Liver (tissue), 9 donors: ENCODE measurements around the gene RIC8B. TPM values are rescaled to one million over a fixed set of nuclear protein-coding genes. Genes with fewer than 3 reads are reported as not detected.

Experiments
- DNase-seq: peaks from one replicate; pipeline ENCODE4 v3.0.0-alpha.2; 2017; ENCODE audit warnings: low spot score
- H3K27ac ChIP-seq, 2 donors: one replicate each; pipeline ENCODE4 v1.7.0; 2013; ENCODE audit warnings: inconsistent platforms in 2 of 2, low read length in 2 of 2, control low read depth in 1 of 2, low read depth in 1 of 2, mild to moderate bottlenecking in 1 of 2
- H3K27me3 ChIP-seq, 4 donors: one replicate each; pipeline versions ENCODE4 v1.6.1 to v1.7.0; 2013; ENCODE audit warnings: low read length in 3 of 4, inconsistent platforms in 1 of 4, mild to moderate bottlenecking in 1 of 4, moderate library complexity in 1 of 4; ENCODE audit not compliant: control insufficient read depth in 4 of 4, insufficient read depth in 4 of 4
- H3K36me3 ChIP-seq, 4 donors: one replicate each; pipeline versions ENCODE4 v1.6.1 to v1.7.0; 2013; ENCODE audit warnings: low read length in 3 of 4, mild to moderate bottlenecking in 3 of 4, low read depth in 1 of 4, moderate library complexity in 1 of 4; ENCODE audit not compliant: control insufficient read depth in 4 of 4, insufficient read depth in 3 of 4
- H3K4me1 ChIP-seq, 4 donors: one replicate each; pipeline versions ENCODE4 v1.6.1 to v1.7.0; 2013; ENCODE audit warnings: low read length in 3 of 4, mild to moderate bottlenecking in 3 of 4, moderate library complexity in 1 of 4; ENCODE audit not compliant: control insufficient read depth in 4 of 4, insufficient read depth in 4 of 4
- H3K4me3 ChIP-seq, 3 donors: one replicate each; pipeline versions ENCODE4 v1.6.1 to v1.7.0; 2013; ENCODE audit warnings: low read length in 3 of 3, control low read depth in 1 of 3, low read depth in 1 of 3, mild to moderate bottlenecking in 1 of 3
- H3K9ac ChIP-seq, 2 donors: one replicate each; pipeline ENCODE4 v1.7.0; 2013; ENCODE audit warnings: low read length in 2 of 2, mild to moderate bottlenecking in 2 of 2, moderate library complexity in 2 of 2, control low read depth in 1 of 2, low read depth in 1 of 2
- H3K9me3 ChIP-seq, 4 donors: one replicate each; pipeline versions ENCODE4 v1.6.1 to v1.7.0; 2013; ENCODE audit warnings: low read length in 3 of 4; ENCODE audit not compliant: control insufficient read depth in 4 of 4
- EGR1 ChIP-seq, 2 donors: IDR thresholded peaks; 2 replicates each; pipeline ENCODE4 v1.6.1; 2016 to 2018; ENCODE audit warnings: antibody characterized with exemption in 2 of 2, low read depth in 2 of 2
- FOXA1 ChIP-seq: IDR thresholded peaks from 2 replicates; pipeline ENCODE4 v1.6.1; 2016; ENCODE audit warnings: antibody characterized with exemption
- FOXA2 ChIP-seq: IDR thresholded peaks from 2 replicates; pipeline ENCODE4 v1.6.1; 2016; ENCODE audit warnings: antibody characterized with exemption
- GABPA ChIP-seq, 2 donors: IDR thresholded peaks in 1 of 2; conservative IDR thresholded peaks in 1 of 2; 2 replicates each; pipeline ENCODE4 v1.6.1; 2016; ENCODE audit warnings: antibody characterized with exemption in 2 of 2, mild to moderate bottlenecking in 1 of 2, moderate library complexity in 1 of 2
- HNF4A ChIP-seq, 2 donors: conservative IDR thresholded peaks; 2 replicates each; pipeline ENCODE4 v1.6.1; 2016; ENCODE audit warnings: antibody characterized with exemption in 2 of 2, mild to moderate bottlenecking in 2 of 2
- HNF4G ChIP-seq: IDR thresholded peaks from 2 replicates; pipeline ENCODE4 v1.6.1; 2016; ENCODE audit warnings: antibody characterized with exemption
- JUND ChIP-seq, 2 donors: IDR thresholded peaks; 2 replicates each; pipeline ENCODE4 v1.6.1; 2016; ENCODE audit warnings: antibody characterized with exemption in 2 of 2
- NR2F2 ChIP-seq: IDR thresholded peaks from 2 replicates; pipeline ENCODE4 v1.6.1; 2016; ENCODE audit warnings: antibody characterized with exemption
- RAD21 ChIP-seq, 2 donors: IDR thresholded peaks; 2 replicates each; pipeline ENCODE4 v1.6.1; 2016; ENCODE audit warnings: antibody characterized with exemption in 2 of 2, mild to moderate bottlenecking in 2 of 2
- RXRA ChIP-seq, 2 donors: IDR thresholded peaks; 2 replicates each; pipeline ENCODE4 v1.6.1; 2017 to 2018; ENCODE audit warnings: antibody characterized with exemption in 2 of 2, mild to moderate bottlenecking in 1 of 2
- TAF1 ChIP-seq: conservative IDR thresholded peaks from 2 replicates; pipeline ENCODE4 v1.6.1; 2016; ENCODE audit warnings: antibody characterized with exemption, mild to moderate bottlenecking
- WGBS: extraction: QIAGEN DNeasy Blood & Tissue Kit; methylation state at CpG from one replicate; pipeline ENCODE4 v1.1.7; 2013; 5-methylcytosine and 5-hydroxymethylcytosine counted together
- polyA plus RNA-seq, 2 donors: library from polyadenylated mRNA; stranded (reverse) in 1 of 2; unstranded in 1 of 2; fragments of 200-250 nt in 1 of 2; fragments of >200 nt in 1 of 2; fragmentation: Nextera tagmentation in 1 of 2; extraction: Ambion mirVana in 1 of 2; gene quantifications; one replicate each; pipeline versions ENCODE4 v1.2.1 to v1.2.3, GENCODE V29; 2013 to 2015
- total RNA-seq, 2 donors: library from RNA; depleted of rRNA; stranded (reverse); fragments of >200 nt; gene quantifications; one replicate each; pipeline ENCODE4 v1.2.3, GENCODE V29; 2014
- TF ChIP-seq, protein P1 (sequence below): IDR thresholded peaks from 2 replicates; pipeline ENCODE4 v1.6.1; 2016; ENCODE audit warnings: antibody characterized with exemption
- TF ChIP-seq, protein P2 (sequence below): fragments of 150-350 bp; IDR thresholded peaks from 2 replicates; pipeline ENCODE4 v1.5.1; 2017; ENCODE audit warnings: improper control_type of control experiment, low read depth, low read length; ENCODE audit not compliant: missing input control
- TF ChIP-seq, protein P3 (sequence below): IDR thresholded peaks from 2 replicates; pipeline ENCODE4 v1.6.1; 2016; ENCODE audit warnings: antibody characterized with exemption
- donor health status: healthy.
- donor health status: healthy.
- donor health status: healthy.
- donor health status: healthy.
- donor health status: healthy.

RIC8B gene
- total and polyA plus RNA-seq, 4 donors, result 2.7 to 15.1 (median 4.2) TPM

DNA sequence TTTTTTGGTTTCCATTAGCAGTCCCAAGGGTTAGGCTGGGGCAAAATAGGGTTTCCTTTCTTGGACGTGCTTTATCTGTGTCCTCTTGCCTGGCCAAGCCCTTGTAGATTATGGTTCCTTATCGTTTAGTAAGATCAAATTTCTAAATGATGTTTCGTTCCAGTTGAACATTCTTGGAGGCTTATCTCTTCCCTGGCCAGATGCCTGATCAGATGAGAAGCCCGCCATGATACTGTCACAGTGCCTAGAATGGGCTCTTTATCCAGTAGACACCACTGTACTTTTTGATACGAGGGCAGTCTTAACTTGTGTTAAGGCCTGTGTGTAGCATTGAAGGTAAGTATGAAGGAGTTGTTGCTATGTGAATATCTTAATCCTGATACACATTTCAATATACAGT lies 105.1 kb downstream of the RIC8B start:
- H3K36me3 ChIP-seq, result peaks cover 4 to 35% (median 15%) of the 10 kb centered on the region in 4 donors
- TF ChIP-seq, protein P1, sequence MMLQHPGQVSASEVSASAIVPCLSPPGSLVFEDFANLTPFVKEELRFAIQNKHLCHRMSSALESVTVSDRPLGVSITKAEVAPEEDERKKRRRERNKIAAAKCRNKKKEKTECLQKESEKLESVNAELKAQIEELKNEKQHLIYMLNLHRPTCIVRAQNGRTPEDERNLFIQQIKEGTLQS, result no peak
- TF ChIP-seq, protein P2, sequence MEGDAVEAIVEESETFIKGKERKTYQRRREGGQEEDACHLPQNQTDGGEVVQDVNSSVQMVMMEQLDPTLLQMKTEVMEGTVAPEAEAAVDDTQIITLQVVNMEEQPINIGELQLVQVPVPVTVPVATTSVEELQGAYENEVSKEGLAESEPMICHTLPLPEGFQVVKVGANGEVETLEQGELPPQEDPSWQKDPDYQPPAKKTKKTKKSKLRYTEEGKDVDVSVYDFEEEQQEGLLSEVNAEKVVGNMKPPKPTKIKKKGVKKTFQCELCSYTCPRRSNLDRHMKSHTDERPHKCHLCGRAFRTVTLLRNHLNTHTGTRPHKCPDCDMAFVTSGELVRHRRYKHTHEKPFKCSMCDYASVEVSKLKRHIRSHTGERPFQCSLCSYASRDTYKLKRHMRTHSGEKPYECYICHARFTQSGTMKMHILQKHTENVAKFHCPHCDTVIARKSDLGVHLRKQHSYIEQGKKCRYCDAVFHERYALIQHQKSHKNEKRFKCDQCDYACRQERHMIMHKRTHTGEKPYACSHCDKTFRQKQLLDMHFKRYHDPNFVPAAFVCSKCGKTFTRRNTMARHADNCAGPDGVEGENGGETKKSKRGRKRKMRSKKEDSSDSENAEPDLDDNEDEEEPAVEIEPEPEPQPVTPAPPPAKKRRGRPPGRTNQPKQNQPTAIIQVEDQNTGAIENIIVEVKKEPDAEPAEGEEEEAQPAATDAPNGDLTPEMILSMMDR, result no peak
- no peak for TF ChIP-seq RAD21 (IDR thresholded peaks at IDR 0.05)
- no peak for DNase-seq
- H3K4me3 ChIP-seq, result no peak overlapping the region
- WGBS, result 89% methylated on average over 5 of the region's 5 CpGs
- H3K9ac ChIP-seq, result no peak overlapping the region
- no peaks in the 10 kb centered on the region for H3K27me3 ChIP-seq
- no peak overlapping the region for H3K27ac ChIP-seq
- no peaks in the 10 kb centered on the region for H3K9me3 ChIP-seq
- H3K4me1 ChIP-seq, result no peaks in the 10 kb centered on the region

DNA sequence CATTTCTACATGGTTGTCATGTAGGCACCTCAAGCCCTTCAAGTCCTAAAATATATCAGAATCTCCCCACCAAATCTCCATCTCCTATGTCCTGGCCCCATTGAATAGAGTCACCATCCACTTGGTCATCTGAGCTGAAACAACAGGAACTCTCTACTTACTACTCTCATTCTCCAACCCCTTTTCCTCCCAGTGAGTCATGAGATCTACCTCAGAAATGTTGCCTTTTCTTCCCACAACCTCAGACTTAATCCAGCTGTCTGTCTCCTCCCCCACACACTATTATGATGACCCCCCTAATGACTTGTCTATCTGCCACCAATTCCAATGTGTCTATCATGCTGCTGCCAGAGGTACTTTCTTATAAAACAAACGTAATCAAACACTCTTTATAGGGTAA lies 108.9 kb downstream of the RIC8B start:
- Histone ChIP-seq H3K27ac (no peak overlapping the region), H3K27me3 (no peaks in the 10 kb centered on the region), H3K9me3 (no peaks in the 10 kb centered on the region), H3K36me3 (peaks cover 8 to 47% (median 21%) of the 10 kb centered on the region in 4 donors), H3K4me1 (no peaks in the 10 kb centered on the region), H3K9ac (no peak overlapping the region), H3K4me3 (no peak overlapping the region)
- 94% methylated on average over 1 of the region's 1 CpG for WGBS
- no peak for TF ChIP-seq NR2F2
- TF ChIP-seq RAD21 (IDR thresholded peaks at IDR 0.05), result no peak
- no peak for TF ChIP-seq FOXA1
- no peak for TF ChIP-seq JUND (IDR thresholded peaks at IDR 0.05)
- no peak for TF ChIP-seq TAF1
- TF ChIP-seq, protein P2, result no peak
- TF ChIP-seq, protein P3, sequence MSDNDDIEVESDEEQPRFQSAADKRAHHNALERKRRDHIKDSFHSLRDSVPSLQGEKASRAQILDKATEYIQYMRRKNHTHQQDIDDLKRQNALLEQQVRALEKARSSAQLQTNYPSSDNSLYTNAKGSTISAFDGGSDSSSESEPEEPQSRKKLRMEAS, result no peak
- no peak for TF ChIP-seq GABPA (IDR thresholded peaks at IDR 0.05 in 1 of 2, conservative IDR thresholded peaks at IDR 0.05 in 1 of 2)
- TF ChIP-seq RXRA (IDR thresholded peaks at IDR 0.05), result no peak
- DNase-seq, result no peak

DNA sequence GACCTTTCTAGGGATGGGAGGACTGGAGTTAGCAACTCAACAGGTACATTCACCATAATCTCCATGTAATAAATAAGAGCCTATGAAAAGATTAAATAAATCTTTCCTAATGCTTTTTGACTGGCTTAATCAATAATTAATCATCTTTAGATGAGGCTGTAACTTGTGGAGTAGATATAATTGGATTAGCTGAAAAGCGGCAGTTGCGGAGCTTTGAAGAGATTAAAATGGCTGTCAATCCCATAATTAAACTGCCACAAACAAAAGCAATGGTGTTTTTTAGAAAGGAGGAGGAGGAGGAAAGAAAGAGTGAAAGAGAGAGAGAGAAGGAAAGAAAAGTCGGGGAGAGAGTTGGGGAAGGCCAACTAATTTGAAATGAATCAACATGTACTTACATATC lies 110.5 kb downstream of the RIC8B start:
- TF ChIP-seq FOXA2, result no peak
- no peak for TF ChIP-seq NR2F2
- TF ChIP-seq FOXA1, result no peak
- no peak for TF ChIP-seq EGR1 (IDR thresholded peaks at IDR 0.05; ENCODE audit: low read depth in 2 of 2)
- TF ChIP-seq, protein P3, result no peak
- no peak for TF ChIP-seq HNF4G
- TF ChIP-seq HNF4A (conservative IDR thresholded peaks at IDR 0.05), result no peak
- no peak for TF ChIP-seq JUND (IDR thresholded peaks at IDR 0.05)
- TF ChIP-seq, protein P2, result no peak
- no peak for DNase-seq
- Histone ChIP-seq H3K9me3 (no peaks in the 10 kb centered on the region), H3K4me3 (no peak overlapping the region), H3K9ac (no peak overlapping the region), H3K27ac (no peak overlapping the region), H3K36me3 (peaks cover 8 to 41% (median 17%) of the 10 kb centered on the region in 4 donors), H3K4me1 (no peaks in the 10 kb centered on the region), H3K27me3 (no peaks in the 10 kb centered on the region)
- 96% methylated on average over 3 of the region's 3 CpGs for WGBS
